Natural killer cell (primary cell): ENCODE measurements around the gene GAS2L2. TPM values are rescaled to one million over a fixed set of nuclear protein-coding genes. Genes with fewer than 3 reads are reported as not detected.

Experiments used
- ATAC-seq, 3 donors: fragments of 150-1000 bp in 2 of 3; fragments of 200-7000 bp in 1 of 3; cut with Tn5 transposase; 1 replicate in 1 of 3; 2 replicates in 2 of 3; pipeline ENCODE4 v1.10.0; 2021; ENCODE audit warnings: mild to moderate bottlenecking in 2 of 3, moderate library complexity in 2 of 3
- DNase-seq, 2 donors: peaks; one replicate each; pipeline versions ENCODE4 v3.0.0 to v3.0.0-alpha.2; 2013 to 2021; ENCODE audit warnings: mixed read lengths in 1 of 2
- H3K27ac ChIP-seq: one replicate; pipeline ENCODE4 v1.5.1; 2013; ENCODE audit warnings: mild to moderate bottlenecking, low read length
- H3K27me3 ChIP-seq: one replicate; pipeline ENCODE4 v1.6.1; 2013; ENCODE audit warnings: low read length; ENCODE audit not compliant: control insufficient read depth, insufficient read depth
- H3K36me3 ChIP-seq: one replicate; pipeline ENCODE4 v1.6.1; 2013; ENCODE audit warnings: low read length; ENCODE audit not compliant: control insufficient read depth, insufficient read depth
- H3K4me1 ChIP-seq: one replicate; pipeline ENCODE4 v1.6.1; 2013; ENCODE audit warnings: low read length; ENCODE audit not compliant: control insufficient read depth, insufficient read depth
- H3K4me3 ChIP-seq: one replicate; pipeline ENCODE4 v1.5.1; 2013; ENCODE audit warnings: low read length
- H3K9me3 ChIP-seq: one replicate; pipeline ENCODE4 v1.6.1; 2013; ENCODE audit warnings: low read length; ENCODE audit not compliant: control insufficient read depth, insufficient read depth
- H3K27ac Mint-ChIP-seq, 2 donors: one replicate each; pipeline ENCODE4 v1.8.0; 2022; ENCODE audit warnings: mild to moderate bottlenecking in 2 of 2, mixed read lengths in 2 of 2, moderate library complexity in 1 of 2
- H3K27me3 Mint-ChIP-seq, 2 donors: one replicate each; pipeline ENCODE4 v1.8.0; 2022; ENCODE audit warnings: low read depth in 2 of 2, mixed read lengths in 2 of 2
- H3K36me3 Mint-ChIP-seq: one replicate; pipeline ENCODE4 v1.8.0; 2022; ENCODE audit warnings: mixed read lengths
- H3K4me1 Mint-ChIP-seq, 2 donors: one replicate each; pipeline ENCODE4 v1.8.0; 2022; ENCODE audit warnings: mixed read lengths in 2 of 2
- H3K4me3 Mint-ChIP-seq: one replicate; pipeline ENCODE4 v1.8.0; 2022; ENCODE audit warnings: mild to moderate bottlenecking, moderate library complexity, mixed read lengths
- H3K9me3 Mint-ChIP-seq, 2 donors: one replicate each; pipeline ENCODE4 v1.8.0; 2022; ENCODE audit warnings: mixed read lengths in 2 of 2
- CTCF ChIP-seq: fragments of 200-600 bp; IDR thresholded peaks from one replicate; pipeline ENCODE4 v1.8.0; 2022; ENCODE audit warnings: antibody characterized with exemption
- WGBS: methylation state at CpG from one replicate; pipeline ENCODE4 v1.1.7; 2013; ENCODE audit warnings: missing lambda C conversion rate; ENCODE audit not compliant: insufficient coverage; 5-methylcytosine and 5-hydroxymethylcytosine counted together
- intact Hi-C: fragments of 100-400 bp; cut with micrococcal nuclease; formaldehyde crosslinking; loops from one replicate; pipeline ENCODE4 v1.14.2; 2022
- total RNA-seq, 4 donors: library from RNA; stranded (reverse); fragments of 120-200 nt in 1 of 4; gene quantifications; one replicate each; pipeline versions ENCODE4 v1.2.3 to v1.2.4, GENCODE V29; 2013 to 2022

Gene GAS2L2
- total RNA-seq, 3 donors from 2014 or later (not counting 1 experiment from before 2014, with no cell fraction given) = 0.23 TPM; not detected in 2

GRCh38 chr17:35723735-35724134 is 29.3 kb downstream of the GAS2L2 start:
- Histone ChIP-seq H3K27ac (no peak overlapping the region), H3K9me3 (no peaks in the 10 kb centered on the region), H3K27me3 (no peaks in the 10 kb centered on the region), H3K36me3 (peaks cover 63% of the 10 kb centered on the region), H3K4me1 (no peaks in the 10 kb centered on the region), H3K4me3 (no peak overlapping the region)
- Mint-ChIP-seq H3K27ac (no peak overlapping the region), H3K27me3 (no peaks in the 10 kb centered on the region), H3K4me3 (no peak overlapping the region), H3K4me1 (no peaks in the 10 kb centered on the region), H3K9me3 (no peaks in the 10 kb centered on the region), H3K36me3 (peaks cover 32% of the 10 kb centered on the region)
- DNase-seq (no peak), ATAC-seq (no peak)
- no peak for TF ChIP-seq CTCF
- intact Hi-C loops = no loop called here
- 97% methylated on average over 2 of the region's 2 CpGs for WGBS

- DNase-seq (no peak), ATAC-seq (no peak)
- Mint-ChIP-seq H3K4me3 (no peak overlapping the region), H3K27me3 (no peaks in the 10 kb centered on the region), H3K4me1 (no peaks in the 10 kb centered on the region), H3K27ac (no peak overlapping the region), H3K36me3 (peaks cover 9% of the 10 kb centered on the region), H3K9me3 (no peaks in the 10 kb centered on the region)
- no peaks in the 10 kb centered on the region for H3K9me3 ChIP-seq
- no peak overlapping the region for H3K27ac ChIP-seq
- whole genome bisulfite sequencing = 96% methylated on average over 2 of the region's 2 CpGs
- intact Hi-C loops = no loop called here
- no peak overlapping the region for H3K4me3 ChIP-seq
- H3K4me1 ChIP-seq = no peaks in the 10 kb centered on the region
- H3K36me3 ChIP-seq = peaks cover 41% of the 10 kb centered on the region
- TF ChIP-seq CTCF = no peak
- H3K27me3 ChIP-seq = no peaks in the 10 kb centered on the region
Observed at GRCh38 chr17:35717475-35717874, 35.6 kb downstream of the GAS2L2 start.

- no peak overlapping the region for H3K27ac Mint-ChIP-seq
Observed at GRCh38 chr17:35716897-35717465, 36.1 kb downstream of the GAS2L2 start.

More at GRCh38 chr17:35716897-35717465, 36.1 kb downstream of the GAS2L2 start:
- no peaks in the 10 kb centered on the region for H3K4me1 ChIP-seq
- no peaks in the 10 kb centered on the region for H3K4me1 Mint-ChIP-seq
- no peak overlapping the region for H3K27ac ChIP-seq
- peaks cover 40% of the 10 kb centered on the region for H3K36me3 ChIP-seq
- no peak for TF ChIP-seq CTCF
- no peak for DNase-seq
- ATAC-seq = no peak
- H3K4me3 Mint-ChIP-seq = no peak overlapping the region
- H3K27me3 ChIP-seq = no peaks in the 10 kb centered on the region
- no peaks in the 10 kb centered on the region for H3K27me3 Mint-ChIP-seq
- H3K9me3 ChIP-seq = no peaks in the 10 kb centered on the region
- H3K4me3 ChIP-seq = no peak overlapping the region
- no peaks in the 10 kb centered on the region for H3K9me3 Mint-ChIP-seq
- peaks cover 9% of the 10 kb centered on the region for H3K36me3 Mint-ChIP-seq
- intact Hi-C loops = no loop called here
- WGBS = 97% methylated on average over 4 of the region's 4 CpGs
